Retinal pigment epithelial cell (primary cell): ENCODE data around the gene SIK3.

Experiments
- DNase-seq: peaks from one replicate; pipeline ENCODE4 v3.0.0-alpha.2; 2010; ENCODE audit warnings: low read depth
- H3K4me3 ChIP-seq: 2 replicates; pipeline ENCODE4 v1.5.1; 2011; ENCODE audit warnings: mild to moderate bottlenecking, low read length, control low read depth, moderate library complexity
- CTCF ChIP-seq: conservative IDR thresholded peaks from 2 replicates; pipeline ENCODE4 v1.5.1; 2011; ENCODE audit warnings: low read depth, low read length, control low read depth, inconsistent platforms

Gene SIK3

GRCh38 chr11:117091753-117092477 lies 6.3 kb downstream of the SIK3 start:
- no peak overlapping the region for H3K4me3 ChIP-seq
- no peak for TF ChIP-seq CTCF
- DNase-seq, result no peak

GRCh38 chr11:117090111-117090706 lies 8.0 kb downstream of the SIK3 start:
- no peak for TF ChIP-seq CTCF
- H3K4me3 ChIP-seq, result no peak overlapping the region
- no peak for DNase-seq

- DNase-seq, result no peak
- no peak for TF ChIP-seq CTCF
- no peak overlapping the region for H3K4me3 ChIP-seq
Measured at GRCh38 chr11:117089685-117090084, 8.5 kb downstream of the SIK3 start.

GRCh38 chr11:117087446-117087845 lies 10.8 kb downstream of the SIK3 start:
- no peak for DNase-seq
- no peak for TF ChIP-seq CTCF
- H3K4me3 ChIP-seq, result no peak overlapping the region

- DNase-seq, result no peak
- H3K4me3 ChIP-seq, result no peak overlapping the region
- TF ChIP-seq CTCF, result no peak
Measured at GRCh38 chr11:117084992-117085391, 13.2 kb downstream of the SIK3 start.

- H3K4me3 ChIP-seq, result no peak overlapping the region
- DNase-seq, result no peak
- no peak for TF ChIP-seq CTCF
Measured at GRCh38 chr11:117083011-117083935, 15.0 kb downstream of the SIK3 start.
